ENCODE measurements around the gene CKMT1A. TPM values are rescaled to one million over a fixed set of nuclear protein-coding genes. Genes with fewer than 3 reads are reported as not detected.

CKMT1A gene
- total RNA-seq, 1 donor from 2014 or later: 1.9 TPM

- peaks cover 24% of the 10 kb centered on the region for H3K36me3 ChIP-seq
- intact Hi-C loops (cut with DNase I): no loop called here
- no peaks in the 10 kb centered on the region for H3K27me3 ChIP-seq
- H3K27ac ChIP-seq: no peak overlapping the region
- no peak for TF ChIP-seq CTCF (IDR thresholded peaks at IDR 0.05)
- H3K4me3 ChIP-seq: peak overlapping the region; percentile 86
- ATAC-seq: no peak
- DNase-seq: no peak
- peaks cover 48% of the 10 kb centered on the region for H3K4me1 ChIP-seq
- H3K9me3 ChIP-seq: no peaks in the 10 kb centered on the region
Measured at GRCh38 chr15:43748376-43748775, 54.7 kb downstream of the CKMT1A start.

Other genes with a start within 250 kb of the CKMT1A start
- gene TP53BP1, start 200.7 kb upstream of the CKMT1A start, total RNA-seq: 27.6 TPM
- 2.3 TPM for gene MAP1A, start 176.3 kb upstream of the CKMT1A start, total RNA-seq
- 27.3 TPM for gene PPIP5K1, start 103.7 kb upstream of the CKMT1A start, total RNA-seq
- 0.84 TPM for gene CKMT1B, start 99.8 kb upstream of the CKMT1A start, total RNA-seq
- not detected for gene STRC, start 75.1 kb upstream of the CKMT1A start, total RNA-seq
- 3.3 TPM for gene CATSPER2, start 45.0 kb upstream of the CKMT1A start, total RNA-seq
- 382 TPM for gene PDIA3, start 52.6 kb downstream of the CKMT1A start, total RNA-seq
- 4.3 TPM for gene ELL3, start 83.1 kb downstream of the CKMT1A start, total RNA-seq
- gene SERF2, start 98.5 kb downstream of the CKMT1A start, total RNA-seq: 769 TPM
- gene SERINC4, start 106.4 kb downstream of the CKMT1A start, total RNA-seq: not detected
- 11.3 TPM for gene HYPK, start 106.7 kb downstream of the CKMT1A start, total RNA-seq
- 21.0 TPM for gene MFAP1, start 130.8 kb downstream of the CKMT1A start, total RNA-seq
- 6.2 TPM for gene WDR76, start 133.1 kb downstream of the CKMT1A start, total RNA-seq